HG03135 (cell line): ENCODE measurements around the gene HEPN1.

Experiments
- ATAC-seq: cut with Tn5 transposase; IDR thresholded peaks from one replicate; pipeline ENCODE4 v1.9.1; 2021; ENCODE audit warnings: mild to moderate bottlenecking, moderate library complexity; ENCODE audit not compliant: unreplicated experiment

Gene HEPN1

GRCh38 chr11:124898711-124899110 lies 20.3 kb upstream of the HEPN1 start:
- ATAC-seq = no peak

- ATAC-seq = no peak
Measured at GRCh38 chr11:124899383-124900145, 19.5 kb upstream of the HEPN1 start.

- ATAC-seq = no peak
Measured at GRCh38 chr11:124900464-124900863, 18.6 kb upstream of the HEPN1 start.

GRCh38 chr11:124902616-124903015 lies 16.4 kb upstream of the HEPN1 start:
- ATAC-seq = no peak

GRCh38 chr11:124915541-124916369 lies 3.3 kb upstream of the HEPN1 start:
- ATAC-seq = no peak

- no peak for ATAC-seq
Measured at GRCh38 chr11:124916370-124916710, 2.7 kb upstream of the HEPN1 start.

GRCh38 chr11:124917115-124917637 lies 1.9 kb upstream of the HEPN1 start:
- ATAC-seq = no peak

- ATAC-seq = no peak
Measured at GRCh38 chr11:124919898-124920297, 848 bp downstream of the HEPN1 start.

GRCh38 chr11:124920356-124920755 lies 1.3 kb downstream of the HEPN1 start:
- ATAC-seq = no peak

GRCh38 chr11:124920870-124921609 lies 2.0 kb downstream of the HEPN1 start:
- ATAC-seq = peak; percentile 54

GRCh38 chr11:124922831-124923230 lies 3.8 kb downstream of the HEPN1 start:
- no peak for ATAC-seq

- ATAC-seq = no peak
Measured at GRCh38 chr11:124923296-124923695, 4.2 kb downstream of the HEPN1 start.

GRCh38 chr11:124928942-124929665 lies 10.1 kb downstream of the HEPN1 start:
- no peak for ATAC-seq

GRCh38 chr11:124930799-124931198 lies 11.7 kb downstream of the HEPN1 start:
- ATAC-seq = peak; percentile 91

GRCh38 chr11:124934862-124935547 lies 16.0 kb downstream of the HEPN1 start:
- no peak for ATAC-seq

- no peak for ATAC-seq
Measured at GRCh38 chr11:124935548-124936514, 16.8 kb downstream of the HEPN1 start, which contains the start of gene HEPACAM. Gene HEPACAM (minus strand): TSS chr11:124936047. CDS start chr11:124936006, 41 bp downstream.

- no peak for ATAC-seq
Measured at GRCh38 chr11:124937336-124937935, 18.4 kb downstream of the HEPN1 start.

GRCh38 chr11:124938206-124938765 lies 19.2 kb downstream of the HEPN1 start:
- ATAC-seq = no peak
